Activated CD4-positive, CD25-positive, alpha-beta regulatory T cell treated with anti-CD3 and anti-CD28 coated beads, Interleukin-2, amount 50 U/mL, for 24 hours (primary cell): ENCODE results near the gene TACC2.

Experiments used
- ATAC-seq, 2 donors: fragments of 150-1000 bp; cut with Tn5 transposase; one replicate each; pipeline ENCODE4 v1.10.0; 2021; ENCODE audit warnings: mild to moderate bottlenecking in 1 of 2, moderate library complexity in 1 of 2

The TACC2 gene

DNA sequence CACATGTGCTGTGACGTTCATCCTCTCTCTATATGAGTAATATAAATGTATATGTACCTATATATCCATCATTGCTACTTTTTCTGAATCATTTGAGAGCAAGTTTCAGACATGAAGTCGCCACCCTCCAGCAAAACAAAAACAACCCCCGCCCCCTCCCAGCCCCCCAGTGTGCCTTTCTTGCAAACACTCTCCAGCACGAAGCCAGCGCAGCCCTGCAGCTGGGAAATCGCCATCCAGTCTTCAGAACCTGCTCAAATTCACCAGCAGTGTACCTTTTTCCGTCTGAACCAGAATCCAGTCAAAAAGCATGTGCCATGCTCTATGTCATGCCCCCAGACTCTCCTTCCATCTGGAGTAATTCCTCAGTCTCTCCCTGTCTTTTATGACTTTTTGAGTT lies 135.8 kb downstream of the TACC2 start:
- no peak for ATAC-seq

DNA sequence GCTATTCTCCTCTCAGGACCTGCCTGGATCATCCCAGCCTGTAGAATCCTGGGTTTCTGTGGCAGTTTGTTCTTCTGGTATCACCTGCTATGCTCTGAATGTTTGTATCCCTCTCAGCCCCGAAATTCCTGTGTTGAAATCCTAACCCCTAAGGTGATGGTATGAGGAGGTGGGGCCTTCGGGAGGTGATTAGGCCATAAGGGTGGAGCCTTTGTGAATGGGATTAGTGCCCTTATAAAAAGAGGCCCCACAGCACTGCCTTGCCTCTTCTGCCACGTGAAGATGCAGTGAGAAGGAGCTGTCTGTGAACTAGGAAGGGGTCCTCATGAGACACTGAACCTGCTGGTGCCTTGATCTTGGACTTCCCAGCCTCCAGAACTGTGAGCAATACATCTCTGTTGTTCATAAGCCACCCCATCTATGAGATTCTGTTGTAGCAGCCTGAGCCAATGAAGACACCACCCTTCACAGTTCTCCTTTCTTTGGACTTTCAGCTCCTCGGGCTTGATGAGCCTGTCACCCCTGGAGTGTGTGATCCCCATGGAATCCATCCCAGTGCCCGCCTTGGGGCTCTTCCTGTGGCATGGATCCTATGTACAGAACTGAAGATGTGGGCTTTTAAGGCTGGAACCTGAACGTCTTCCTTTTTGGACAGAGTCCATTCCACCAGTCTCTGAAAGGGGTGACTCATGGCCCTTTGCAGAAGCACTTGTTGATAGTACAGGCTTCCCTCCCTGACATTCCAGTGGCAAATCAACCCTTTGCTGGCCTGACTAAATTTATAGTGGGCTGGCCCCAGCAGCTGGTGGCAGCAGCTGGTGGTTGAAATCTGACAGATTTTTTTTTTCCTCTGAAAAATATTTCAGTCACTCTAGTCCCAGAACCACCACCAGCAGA lies 138.0 kb downstream of the TACC2 start:
- ATAC-seq, result no peak

GRCh38 chr10:122127943-122128342 lies 139.0 kb downstream of the TACC2 start:
- ATAC-seq, result no peak

GRCh38 chr10:122128357-122128756 lies 139.4 kb downstream of the TACC2 start:
- ATAC-seq, result no peak

GRCh38 chr10:122130474-122131110 lies 141.6 kb downstream of the TACC2 start:
- ATAC-seq, result no peak

- ATAC-seq, result no peak
Measured at GRCh38 chr10:122132331-122132755, 143.4 kb downstream of the TACC2 start.

- ATAC-seq, result no peak
Measured at GRCh38 chr10:122132882-122133565, 144.1 kb downstream of the TACC2 start.

GRCh38 chr10:122135251-122136025 lies 146.5 kb downstream of the TACC2 start:
- ATAC-seq, result no peak

DNA sequence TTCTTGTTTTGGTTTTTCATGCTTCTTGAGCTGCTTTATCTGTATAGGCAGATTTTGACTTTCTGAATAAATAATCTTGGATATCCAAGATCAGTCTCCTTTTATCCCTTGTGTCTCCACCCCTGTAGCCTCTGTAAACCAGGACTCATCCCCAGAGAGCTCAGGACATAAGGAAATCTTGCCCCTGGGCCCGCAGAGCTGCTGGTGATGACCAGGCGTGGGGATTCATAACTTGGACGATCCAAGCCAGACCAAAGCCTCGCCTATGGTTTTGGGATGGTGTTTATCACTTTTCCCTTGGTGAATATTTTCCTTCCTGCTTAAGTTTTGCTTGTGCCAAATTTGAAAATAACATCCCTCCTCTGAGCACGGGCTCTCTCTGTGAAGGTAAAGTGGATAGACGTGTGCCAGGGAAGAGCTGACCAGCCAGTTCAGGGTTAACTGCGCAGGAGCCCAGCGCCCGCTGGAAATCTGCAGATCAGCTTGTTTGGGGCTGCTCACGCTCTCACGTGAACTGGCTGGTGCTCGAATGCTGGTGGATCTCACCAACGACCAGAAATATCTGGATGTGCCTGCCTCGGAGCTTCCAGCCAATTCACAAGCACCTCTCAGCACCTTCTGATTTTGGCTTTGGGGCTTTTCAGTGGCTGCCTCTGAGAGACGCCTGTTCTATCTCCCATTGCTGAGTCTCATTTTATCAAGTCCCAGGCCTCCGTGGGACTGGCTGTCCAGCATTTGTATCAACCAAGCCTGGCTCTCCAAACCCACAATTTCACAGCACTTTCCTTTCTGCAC lies 150.1 kb downstream of the TACC2 start:
- ATAC-seq, result no peak

- no peak for ATAC-seq
Measured at GRCh38 chr10:122139627-122140170, 150.7 kb downstream of the TACC2 start.

DNA sequence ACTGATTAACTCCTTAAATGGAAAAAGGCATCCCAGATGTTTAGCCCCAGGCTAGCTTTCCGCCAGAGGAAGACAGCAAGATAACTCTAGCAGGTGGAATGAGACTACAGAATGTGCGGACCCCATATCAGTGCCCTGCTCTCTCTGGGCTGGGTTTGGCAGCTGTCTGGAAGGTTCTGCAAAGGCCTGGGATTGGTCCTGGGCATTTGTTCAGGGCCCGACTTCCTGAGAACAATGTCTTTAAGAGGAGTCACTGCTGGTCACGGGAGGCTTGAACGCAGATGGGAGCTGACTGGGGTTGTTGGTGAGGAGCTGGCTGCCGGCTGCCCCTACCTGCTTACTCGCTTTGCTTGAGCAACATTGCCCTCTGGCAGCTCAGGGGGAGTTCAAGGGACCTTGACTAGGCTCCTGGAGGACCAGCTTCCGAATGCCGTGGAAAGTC lies 151.5 kb downstream of the TACC2 start:
- ATAC-seq, result no peak

- no peak for ATAC-seq
Measured at GRCh38 chr10:122140941-122141623, 152.1 kb downstream of the TACC2 start.

DNA sequence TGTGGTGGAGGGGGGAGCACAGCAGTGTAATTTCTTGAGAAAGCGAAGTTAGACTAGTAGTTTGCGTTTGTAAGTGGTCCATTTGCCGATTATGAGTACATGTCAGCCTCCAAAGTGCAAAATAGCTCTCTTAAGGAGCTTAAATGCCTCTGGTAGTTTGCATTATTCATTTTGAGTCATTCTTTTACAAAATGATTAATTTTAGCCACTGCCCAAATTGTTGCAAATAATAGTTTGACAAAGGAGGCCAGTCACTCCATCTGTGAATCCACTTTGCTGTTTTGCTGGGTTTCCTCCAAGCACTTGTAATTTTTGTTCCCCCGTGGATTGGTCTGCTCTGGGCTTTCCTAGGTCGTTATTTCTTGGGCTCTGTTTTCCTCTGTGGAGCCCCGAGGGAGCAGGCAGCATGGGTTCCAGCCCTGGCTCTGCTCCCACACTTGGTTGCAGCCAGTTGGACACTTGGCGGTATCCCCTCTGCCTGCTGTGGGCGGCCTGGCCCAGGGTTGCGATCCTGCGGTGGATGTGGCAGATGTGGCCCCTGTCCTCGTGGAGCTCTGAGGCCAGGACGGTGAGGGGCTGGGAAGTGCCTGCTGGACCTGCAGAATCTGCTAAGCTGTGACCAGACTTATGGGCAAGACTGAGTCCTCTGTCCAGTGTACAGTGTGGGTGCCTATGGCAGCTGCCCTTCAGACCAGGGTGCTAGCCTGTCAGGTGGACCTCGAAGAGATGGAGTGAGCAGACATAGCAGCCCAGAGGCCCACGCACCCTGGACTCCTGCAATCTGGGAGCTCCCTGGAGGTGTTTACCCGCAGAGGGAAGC lies 153.1 kb downstream of the TACC2 start:
- ATAC-seq, result no peak

DNA sequence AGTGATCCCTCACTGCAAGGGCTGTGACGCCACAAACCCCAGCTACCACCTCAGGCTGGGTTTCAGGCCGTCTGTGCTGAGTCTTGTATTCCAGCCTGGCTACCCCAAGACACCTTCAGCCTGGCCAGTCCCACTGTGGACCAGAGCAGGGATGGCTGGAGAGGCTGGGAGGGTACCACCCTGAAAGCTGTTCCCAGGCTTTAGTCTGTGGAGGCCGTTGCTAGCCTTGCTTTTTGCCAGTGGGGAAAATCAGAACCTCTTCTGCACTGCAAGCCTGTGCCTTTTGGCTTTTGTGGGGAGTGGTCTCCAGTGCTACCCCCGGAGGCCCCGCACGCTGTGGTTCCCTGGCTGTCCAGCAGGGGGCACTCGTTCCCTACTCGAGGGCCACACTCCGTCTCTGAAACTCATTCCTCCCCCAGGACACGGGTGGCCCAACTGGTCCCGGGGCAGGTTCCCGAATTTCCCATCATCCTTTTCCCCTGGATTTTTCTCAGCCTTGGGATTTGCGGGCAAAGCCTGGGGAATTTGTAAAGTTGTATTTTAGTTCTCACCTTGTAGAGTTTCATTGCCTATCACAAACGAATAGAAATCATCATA lies 153.8 kb downstream of the TACC2 start:
- ATAC-seq, result no peak

GRCh38 chr10:122143238-122143841 lies 154.4 kb downstream of the TACC2 start:
- no peak for ATAC-seq

DNA sequence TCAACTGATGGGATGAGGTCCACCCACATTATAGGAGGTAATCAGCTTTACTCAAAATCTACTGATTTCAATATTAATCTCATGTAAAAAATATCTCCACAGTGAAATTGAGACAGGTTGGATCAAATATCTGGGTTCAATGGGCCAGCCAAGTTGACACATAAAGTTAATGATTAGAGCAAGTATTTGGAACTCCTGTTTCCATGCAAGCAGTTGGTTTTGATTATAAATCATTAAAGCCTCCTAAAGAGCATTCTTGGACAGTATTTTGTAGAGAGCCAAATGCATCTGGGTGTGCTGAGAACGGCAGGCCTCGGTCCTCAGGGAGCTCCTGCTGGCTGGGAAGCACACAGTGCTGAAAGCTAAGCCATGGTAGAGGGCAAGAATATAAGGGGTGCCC lies 155.2 kb downstream of the TACC2 start:
- no peak for ATAC-seq

GRCh38 chr10:122145113-122145512 lies 156.2 kb downstream of the TACC2 start:
- ATAC-seq, result no peak

DNA sequence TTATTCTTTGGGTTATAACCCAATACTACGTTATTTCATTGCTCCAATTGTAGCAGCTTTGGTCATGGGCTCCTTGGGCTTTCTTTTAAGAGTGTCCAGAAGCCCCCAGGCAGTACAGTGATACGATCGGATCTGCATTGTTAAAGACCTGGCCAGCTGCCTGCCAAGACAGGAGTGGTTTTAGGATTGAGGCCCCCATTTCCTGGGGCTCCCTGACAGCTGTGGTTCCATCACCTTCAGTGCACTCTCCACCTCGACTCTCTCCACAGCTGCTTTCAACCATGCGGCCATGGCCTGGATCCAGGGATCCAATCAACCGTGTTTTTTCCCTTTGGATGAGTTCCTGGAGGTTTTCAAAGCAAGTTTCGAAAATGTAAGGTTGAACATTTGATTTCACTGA lies 158.7 kb downstream of the TACC2 start:
- no peak for ATAC-seq
